HepG2 (cell line): ENCODE results near the gene ULK4. TPM values are rescaled to one million over a fixed set of nuclear protein-coding genes. Genes with fewer than 3 reads are reported as not detected.

Experiments used
- CC2D1A ChIP-seq: sonication (generic); formaldehyde crosslinking; IDR thresholded peaks from 2 replicates; pipeline ENCODE4 v1.8.1; 2023; ENCODE audit warnings: mild to moderate bottlenecking, missing genetic modification reagents
- CHCHD3 ChIP-seq: sonication (generic); formaldehyde crosslinking; IDR thresholded peaks from 2 replicates; pipeline ENCODE4 v1.8.0; 2022; ENCODE audit warnings: mild to moderate bottlenecking, missing genetic modification reagents, moderate library complexity
- ERF ChIP-seq: IDR thresholded peaks from 2 replicates; pipeline ENCODE4 v1.6.1; 2018; ENCODE audit warnings: missing biosample characterization, missing genetic modification reagents
- KLF15 ChIP-seq: sonication (generic); formaldehyde crosslinking; IDR thresholded peaks from 2 replicates; pipeline ENCODE4 v1.8.1; 2023; ENCODE audit warnings: borderline replicate concordance, mild to moderate bottlenecking, inconsistent platforms, missing genetic modification reagents, mixed read lengths
- MAFF ChIP-seq: IDR thresholded peaks from 2 replicates; pipeline ENCODE4 v1.6.1; 2011; ENCODE audit warnings: low read depth, low read length, improper control_type of control experiment
- MXI1 ChIP-seq: IDR thresholded peaks from 3 replicates; pipeline ENCODE4 v1.6.1; 2012; ENCODE audit warnings: low read depth, low read length, inconsistent platforms, borderline replicate concordance
- PHB2 ChIP-seq: fragments of 450-650 bp; IDR thresholded peaks from 2 replicates; pipeline ENCODE4 v1.6.1; 2018; ENCODE audit not compliant: partially characterized antibody
- POLR2AphosphoS2 ChIP-seq: IDR thresholded peaks from 2 replicates; pipeline ENCODE4 v1.6.1; 2011; ENCODE audit warnings: low read depth, low read length, improper control_type of control experiment
- XRCC5 ChIP-seq: fragments of 200-400 bp; formaldehyde crosslinking; optimal IDR thresholded peaks from 2 replicates; pipeline ENCODE3; 2017; ENCODE audit warnings: mild to moderate bottlenecking, low read length
- ZIK1 ChIP-seq: sonication (generic); formaldehyde crosslinking; IDR thresholded peaks from 2 replicates; pipeline ENCODE4 v1.5.0; 2020; ENCODE audit warnings: mild to moderate bottlenecking, low read depth, missing genetic modification reagents, borderline replicate concordance
- ZNF619 ChIP-seq: sonication (generic); formaldehyde crosslinking; IDR thresholded peaks from 2 replicates; pipeline ENCODE4 v1.4.0; 2020; ENCODE audit warnings: mild to moderate bottlenecking, missing genetic modification reagents
- ZNF775 ChIP-seq: sonication (generic); formaldehyde crosslinking; IDR thresholded peaks from 2 replicates; pipeline ENCODE4 v1.4.0; 2020; ENCODE audit warnings: missing genetic modification reagents, mild to moderate bottlenecking, moderate library complexity, borderline replicate concordance
- ZNF879 ChIP-seq: sonication (generic); formaldehyde crosslinking; IDR thresholded peaks from 2 replicates; pipeline ENCODE4 v1.8.1; 2023; ENCODE audit warnings: missing genetic modification reagents
- polyA plus RNA-seq, 8 experiments: library from polyadenylated mRNA; depleted of rRNA in 3 of 8; stranded (reverse) in 7 of 8; unstranded in 1 of 8; fragments of >200 nt; fragmentation: Illumina TruSeq in 4 of 8; extraction: Trizol in 4 of 8; gene quantifications; 2 replicates each; pipeline versions ENCODE4 v1.2.1 to v1.2.3, GENCODE V29; 2011 to 2016; ENCODE audit warnings: low read depth in 4 of 8, missing spikeins in 1 of 8, mixed read lengths in 1 of 8; ENCODE audit not compliant: insufficient read depth in 1 of 8
- total RNA-seq, 5 experiments: library from RNA; depleted of rRNA; stranded (reverse); fragments of >200 nt; fragmentation: Illumina TruSeq; extraction: Trizol; gene quantifications; 2 replicates each; pipeline ENCODE4 v1.2.3, GENCODE V29; 2016; ENCODE audit warnings: low read depth in 1 of 5
- TF ChIP-seq, protein P1 (sequence below): sonication (generic); formaldehyde crosslinking; IDR thresholded peaks from 2 replicates; pipeline ENCODE4 v1.9.0; 2021; ENCODE audit warnings: mild to moderate bottlenecking, missing genetic modification reagents
- TF ChIP-seq, protein P2 (sequence below): IDR thresholded peaks from 2 replicates; pipeline ENCODE4 v1.6.1; 2016
- TF ChIP-seq, protein P3 (sequence below): sonication (generic); formaldehyde crosslinking; IDR thresholded peaks from 2 replicates; pipeline ENCODE4 v1.4.0; 2020; ENCODE audit warnings: missing genetic modification reagents, mild to moderate bottlenecking, borderline replicate concordance

ULK4 gene
- total and polyA plus RNA-seq, 2 of the 13 experiments (the other 11 are each of a cell fraction or from before 2014, with no cell fraction given): 6.7 to 11.8 TPM

DNA sequence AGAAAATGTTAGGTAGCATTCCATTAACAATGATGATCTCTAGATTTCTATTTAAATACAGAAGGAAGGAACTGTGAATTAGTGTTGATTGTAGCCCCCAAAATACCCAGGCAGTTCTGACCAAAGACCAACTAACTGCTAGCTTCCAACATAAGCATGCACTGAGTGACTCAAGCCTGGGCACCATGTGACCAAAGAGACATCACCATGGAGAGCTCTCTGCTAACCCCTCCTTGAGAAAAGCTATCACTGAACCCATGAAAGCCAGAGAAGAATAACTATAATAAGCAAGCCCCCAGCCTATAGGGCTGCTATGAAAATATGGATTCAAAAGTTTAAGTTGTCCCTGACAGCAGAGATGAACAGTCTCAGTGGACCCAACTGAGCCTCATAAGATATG lies 310.2 kb downstream of the ULK4 start (continued):
- TF ChIP-seq, protein P1, sequence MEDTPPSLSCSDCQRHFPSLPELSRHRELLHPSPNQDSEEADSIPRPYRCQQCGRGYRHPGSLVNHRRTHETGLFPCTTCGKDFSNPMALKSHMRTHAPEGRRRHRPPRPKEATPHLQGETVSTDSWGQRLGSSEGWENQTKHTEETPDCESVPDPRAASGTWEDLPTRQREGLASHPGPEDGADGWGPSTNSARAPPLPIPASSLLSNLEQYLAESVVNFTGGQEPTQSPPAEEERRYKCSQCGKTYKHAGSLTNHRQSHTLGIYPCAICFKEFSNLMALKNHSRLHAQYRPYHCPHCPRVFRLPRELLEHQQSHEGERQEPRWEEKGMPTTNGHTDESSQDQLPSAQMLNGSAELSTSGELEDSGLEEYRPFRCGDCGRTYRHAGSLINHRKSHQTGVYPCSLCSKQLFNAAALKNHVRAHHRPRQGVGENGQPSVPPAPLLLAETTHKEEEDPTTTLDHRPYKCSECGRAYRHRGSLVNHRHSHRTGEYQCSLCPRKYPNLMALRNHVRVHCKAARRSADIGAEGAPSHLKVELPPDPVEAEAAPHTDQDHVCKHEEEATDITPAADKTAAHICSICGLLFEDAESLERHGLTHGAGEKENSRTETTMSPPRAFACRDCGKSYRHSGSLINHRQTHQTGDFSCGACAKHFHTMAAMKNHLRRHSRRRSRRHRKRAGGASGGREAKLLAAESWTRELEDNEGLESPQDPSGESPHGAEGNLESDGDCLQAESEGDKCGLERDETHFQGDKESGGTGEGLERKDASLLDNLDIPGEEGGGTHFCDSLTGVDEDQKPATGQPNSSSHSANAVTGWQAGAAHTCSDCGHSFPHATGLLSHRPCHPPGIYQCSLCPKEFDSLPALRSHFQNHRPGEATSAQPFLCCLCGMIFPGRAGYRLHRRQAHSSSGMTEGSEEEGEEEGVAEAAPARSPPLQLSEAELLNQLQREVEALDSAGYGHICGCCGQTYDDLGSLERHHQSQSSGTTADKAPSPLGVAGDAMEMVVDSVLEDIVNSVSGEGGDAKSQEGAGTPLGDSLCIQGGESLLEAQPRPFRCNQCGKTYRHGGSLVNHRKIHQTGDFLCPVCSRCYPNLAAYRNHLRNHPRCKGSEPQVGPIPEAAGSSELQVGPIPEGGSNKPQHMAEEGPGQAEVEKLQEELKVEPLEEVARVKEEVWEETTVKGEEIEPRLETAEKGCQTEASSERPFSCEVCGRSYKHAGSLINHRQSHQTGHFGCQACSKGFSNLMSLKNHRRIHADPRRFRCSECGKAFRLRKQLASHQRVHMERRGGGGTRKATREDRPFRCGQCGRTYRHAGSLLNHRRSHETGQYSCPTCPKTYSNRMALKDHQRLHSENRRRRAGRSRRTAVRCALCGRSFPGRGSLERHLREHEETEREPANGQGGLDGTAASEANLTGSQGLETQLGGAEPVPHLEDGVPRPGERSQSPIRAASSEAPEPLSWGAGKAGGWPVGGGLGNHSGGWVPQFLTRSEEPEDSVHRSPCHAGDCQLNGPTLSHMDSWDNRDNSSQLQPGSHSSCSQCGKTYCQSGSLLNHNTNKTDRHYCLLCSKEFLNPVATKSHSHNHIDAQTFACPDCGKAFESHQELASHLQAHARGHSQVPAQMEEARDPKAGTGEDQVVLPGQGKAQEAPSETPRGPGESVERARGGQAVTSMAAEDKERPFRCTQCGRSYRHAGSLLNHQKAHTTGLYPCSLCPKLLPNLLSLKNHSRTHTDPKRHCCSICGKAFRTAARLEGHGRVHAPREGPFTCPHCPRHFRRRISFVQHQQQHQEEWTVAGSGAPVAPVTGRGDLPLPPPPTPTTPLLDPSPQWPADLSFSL: no peak
- TF ChIP-seq, protein P2, sequence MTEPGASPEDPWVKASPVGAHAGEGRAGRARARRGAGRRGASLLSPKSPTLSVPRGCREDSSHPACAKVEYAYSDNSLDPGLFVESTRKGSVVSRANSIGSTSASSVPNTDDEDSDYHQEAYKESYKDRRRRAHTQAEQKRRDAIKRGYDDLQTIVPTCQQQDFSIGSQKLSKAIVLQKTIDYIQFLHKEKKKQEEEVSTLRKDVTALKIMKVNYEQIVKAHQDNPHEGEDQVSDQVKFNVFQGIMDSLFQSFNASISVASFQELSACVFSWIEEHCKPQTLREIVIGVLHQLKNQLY (CRISPR knock-in tag): no peak
- TF ChIP-seq XRCC5 (no peak), ZIK1 (CRISPR knock-in tag) (no peak), POLR2AphosphoS2 (no peak), CHCHD3 (no peak), CC2D1A (CRISPR knock-in tag) (no peak), PHB2 (no peak), MAFF (no peak), ZNF879 (CRISPR knock-in tag) (no peak), ERF (CRISPR knock-in tag) (no peak), ZNF775 (CRISPR knock-in tag) (no peak), MXI1 (no peak), ZNF619 (CRISPR knock-in tag) (no peak), KLF15 (CRISPR knock-in tag) (no peak)
- TF ChIP-seq, protein P3, sequence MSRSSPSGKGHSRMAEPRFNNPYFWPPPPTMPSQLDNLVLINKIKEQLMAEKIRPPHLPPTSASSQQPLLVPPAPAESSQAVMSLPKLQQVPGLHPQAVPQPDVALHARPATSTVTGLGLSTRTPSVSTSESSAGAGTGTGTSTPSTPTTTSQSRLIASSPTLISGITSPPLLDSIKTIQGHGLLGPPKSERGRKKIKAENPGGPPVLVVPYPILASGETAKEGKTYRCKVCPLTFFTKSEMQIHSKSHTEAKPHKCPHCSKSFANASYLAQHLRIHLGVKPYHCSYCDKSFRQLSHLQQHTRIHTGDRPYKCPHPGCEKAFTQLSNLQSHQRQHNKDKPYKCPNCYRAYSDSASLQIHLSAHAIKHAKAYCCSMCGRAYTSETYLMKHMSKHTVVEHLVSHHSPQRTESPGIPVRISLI (CRISPR knock-in tag): no peak
